GM19099 (cell line): ENCODE data around the gene MYOCD.

Experiments
- POLR2A ChIP-seq: IDR thresholded peaks from 3 replicates; pipeline ENCODE4 v1.6.1; 2011; ENCODE audit warnings: low read depth; ENCODE audit not compliant: insufficient read length; ENCODE audit errors: extremely low read depth

MYOCD gene, protein sequence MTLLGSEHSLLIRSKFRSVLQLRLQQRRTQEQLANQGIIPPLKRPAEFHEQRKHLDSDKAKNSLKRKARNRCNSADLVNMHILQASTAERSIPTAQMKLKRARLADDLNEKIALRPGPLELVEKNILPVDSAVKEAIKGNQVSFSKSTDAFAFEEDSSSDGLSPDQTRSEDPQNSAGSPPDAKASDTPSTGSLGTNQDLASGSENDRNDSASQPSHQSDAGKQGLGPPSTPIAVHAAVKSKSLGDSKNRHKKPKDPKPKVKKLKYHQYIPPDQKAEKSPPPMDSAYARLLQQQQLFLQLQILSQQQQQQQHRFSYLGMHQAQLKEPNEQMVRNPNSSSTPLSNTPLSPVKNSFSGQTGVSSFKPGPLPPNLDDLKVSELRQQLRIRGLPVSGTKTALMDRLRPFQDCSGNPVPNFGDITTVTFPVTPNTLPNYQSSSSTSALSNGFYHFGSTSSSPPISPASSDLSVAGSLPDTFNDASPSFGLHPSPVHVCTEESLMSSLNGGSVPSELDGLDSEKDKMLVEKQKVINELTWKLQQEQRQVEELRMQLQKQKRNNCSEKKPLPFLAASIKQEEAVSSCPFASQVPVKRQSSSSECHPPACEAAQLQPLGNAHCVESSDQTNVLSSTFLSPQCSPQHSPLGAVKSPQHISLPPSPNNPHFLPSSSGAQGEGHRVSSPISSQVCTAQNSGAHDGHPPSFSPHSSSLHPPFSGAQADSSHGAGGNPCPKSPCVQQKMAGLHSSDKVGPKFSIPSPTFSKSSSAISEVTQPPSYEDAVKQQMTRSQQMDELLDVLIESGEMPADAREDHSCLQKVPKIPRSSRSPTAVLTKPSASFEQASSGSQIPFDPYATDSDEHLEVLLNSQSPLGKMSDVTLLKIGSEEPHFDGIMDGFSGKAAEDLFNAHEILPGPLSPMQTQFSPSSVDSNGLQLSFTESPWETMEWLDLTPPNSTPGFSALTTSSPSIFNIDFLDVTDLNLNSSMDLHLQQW

DNA sequence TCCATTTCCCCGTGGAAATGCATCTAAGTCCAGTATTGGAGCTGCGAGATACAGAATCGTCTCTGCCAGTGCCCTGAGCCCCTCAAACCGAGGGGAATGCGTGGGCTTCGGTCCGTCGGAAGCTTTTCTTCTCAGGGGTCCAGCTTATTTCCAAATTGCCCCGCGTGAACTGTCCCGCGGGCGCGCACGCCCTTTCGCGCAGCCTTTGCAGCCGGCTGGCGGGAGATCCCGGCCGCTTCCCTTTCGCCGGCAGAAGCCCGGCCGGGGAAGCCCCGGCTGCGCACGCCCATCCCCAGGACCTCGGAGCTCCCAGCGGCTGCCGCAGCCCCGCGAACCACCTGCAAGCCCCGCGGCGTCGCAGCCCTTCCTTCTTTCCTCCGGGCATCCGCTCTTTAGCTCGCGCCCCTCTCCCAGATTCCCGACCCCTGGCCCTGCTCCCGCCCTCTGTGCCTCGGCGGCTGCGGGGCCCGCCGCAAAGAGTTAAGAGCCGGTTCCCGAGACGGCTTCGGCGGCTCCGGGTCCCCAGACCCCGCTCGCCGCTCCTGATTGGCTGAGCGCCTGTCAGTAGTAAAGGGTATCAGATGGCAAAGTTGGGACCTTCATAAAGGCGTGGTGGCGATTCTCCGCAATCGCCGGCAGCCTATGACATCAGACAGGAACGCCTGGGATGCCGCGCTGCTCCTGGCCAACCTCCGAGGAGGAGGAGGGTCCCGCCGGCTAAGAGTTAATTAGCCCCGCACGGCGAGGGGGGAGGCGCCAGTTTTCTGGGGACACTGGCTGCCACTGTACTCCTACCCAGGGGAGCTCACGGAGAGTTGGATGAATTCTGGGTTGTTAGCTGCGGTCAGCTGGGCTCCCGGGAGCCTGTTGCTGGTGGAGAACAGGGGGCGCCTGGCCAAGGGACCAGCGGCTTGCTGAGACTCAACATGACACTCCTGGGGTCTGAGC, at the start of gene MYOCD:
TSS of gene MYOCD (plus strand) at position 628 of the 948 bp plus-strand sequence. CDS start at position 927, 299 bp downstream.
- no peak for TF ChIP-seq POLR2A

DNA sequence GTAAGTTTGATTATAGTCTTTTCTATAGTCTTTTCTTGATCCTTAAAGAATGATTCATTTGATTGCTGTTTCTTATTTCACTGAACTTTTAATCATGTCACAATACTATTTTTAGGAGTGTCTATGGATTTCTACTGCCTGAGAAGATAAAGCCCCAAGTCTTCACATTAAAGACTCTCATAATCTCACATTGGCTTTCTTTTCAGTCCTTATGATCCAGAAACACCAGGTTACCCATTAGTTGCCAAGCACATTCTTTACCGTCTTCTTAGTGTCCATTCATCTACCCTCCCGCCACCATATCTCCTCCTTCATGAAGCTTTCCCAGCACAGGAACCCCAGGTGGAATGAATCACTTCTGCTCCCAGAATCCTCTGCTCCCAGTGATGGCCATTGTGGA, 49.5 kb upstream of the MYOCD start:
- TF ChIP-seq POLR2A, result no peak

DNA sequence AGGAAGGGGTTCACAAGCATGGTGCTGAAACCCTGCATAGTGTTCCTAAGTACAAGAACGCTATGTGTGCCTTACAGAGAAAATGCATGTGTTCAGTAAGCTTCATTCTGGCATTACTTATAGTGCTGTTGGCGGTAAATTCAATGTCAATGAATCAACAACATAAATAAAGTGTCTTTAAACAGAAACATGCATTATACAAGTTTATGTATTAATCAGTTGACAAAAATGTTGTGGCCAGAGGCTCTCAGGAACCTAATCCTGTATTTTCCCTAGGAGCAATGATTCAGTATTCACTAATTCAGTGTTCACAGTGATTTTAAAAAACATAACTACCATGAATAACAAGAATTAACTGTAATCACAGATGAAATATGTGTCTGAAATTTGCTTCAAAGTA, 47.1 kb upstream of the MYOCD start:
- TF ChIP-seq POLR2A, result no peak

DNA sequence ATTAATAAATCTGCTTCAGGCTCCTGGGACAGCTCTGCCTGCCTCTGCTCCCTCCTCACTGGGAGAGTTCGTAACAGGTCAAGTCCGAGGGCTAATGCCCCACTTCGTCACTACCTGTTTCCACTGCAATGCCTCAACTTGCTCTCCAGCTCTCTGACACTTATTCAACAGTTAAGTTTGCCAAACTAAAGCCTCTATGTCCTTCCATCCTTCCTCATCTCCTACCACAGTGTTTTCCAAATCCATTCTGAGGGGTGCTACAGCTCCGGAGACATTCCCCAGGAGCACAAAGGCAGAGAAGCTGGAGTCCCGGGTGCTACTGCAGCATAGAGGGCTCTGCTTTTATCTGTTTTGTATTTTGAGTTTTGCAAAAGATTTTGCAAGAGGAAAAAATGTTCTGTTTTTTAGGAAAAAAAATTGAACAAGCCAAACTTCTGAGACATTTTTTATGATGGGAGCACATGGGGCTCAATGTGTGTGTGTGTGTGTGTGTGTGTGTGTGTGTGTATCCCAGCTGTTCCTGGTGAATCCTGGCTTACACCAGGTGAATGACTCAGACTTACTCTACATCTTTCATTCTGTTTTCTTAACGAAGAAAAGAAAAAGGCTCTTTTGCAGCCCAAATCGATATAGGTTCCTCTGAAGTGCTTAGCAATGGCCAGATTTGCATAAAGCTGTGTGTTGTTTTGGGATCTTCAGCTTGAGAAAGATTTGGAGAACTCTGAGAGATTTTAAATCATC, 46.1 kb upstream of the MYOCD start:
- no peak for TF ChIP-seq POLR2A

DNA sequence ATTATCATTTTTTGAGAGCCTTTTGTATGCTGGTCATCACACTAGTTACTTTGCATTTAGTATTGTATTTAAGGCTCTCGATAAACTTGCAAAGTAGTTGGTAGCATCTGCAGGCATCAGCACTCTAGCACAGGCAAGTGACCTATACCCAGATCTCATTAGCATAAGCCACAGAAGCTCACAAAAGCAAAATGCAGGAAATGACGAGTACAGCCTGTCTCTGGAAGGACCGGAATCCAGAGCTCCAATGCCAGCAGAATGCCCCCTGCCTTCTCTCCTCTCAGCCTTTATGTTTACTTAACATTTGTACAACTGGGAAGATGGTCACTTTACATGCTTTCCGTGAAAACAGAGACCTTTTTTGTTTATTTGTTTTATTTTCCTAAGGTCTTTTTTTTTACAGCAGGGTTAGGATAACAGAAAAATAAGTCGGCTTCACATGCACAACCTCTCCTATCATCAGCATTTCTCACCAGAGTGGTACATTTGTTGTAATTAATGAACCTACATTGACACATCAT, 45.4 kb upstream of the MYOCD start:
- no peak for TF ChIP-seq POLR2A

DNA sequence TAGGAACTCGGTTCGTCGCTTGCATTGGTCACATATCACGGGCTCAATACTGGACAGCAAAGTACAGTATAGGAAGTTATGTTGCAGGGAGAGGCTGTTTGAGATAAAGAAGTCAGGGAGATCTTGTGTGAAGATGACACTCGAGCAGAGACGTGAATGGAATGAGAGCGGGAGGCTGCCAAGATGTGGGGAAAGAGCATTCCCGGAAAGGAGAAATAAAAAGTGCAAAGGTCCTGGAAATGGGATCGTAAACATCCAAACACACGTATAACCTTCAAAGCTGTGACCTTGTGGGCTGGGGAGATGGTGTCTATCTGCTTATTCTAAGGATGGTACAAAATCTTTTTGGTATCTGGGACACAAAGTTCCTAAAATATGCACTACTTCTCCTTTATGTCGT, 43.0 kb upstream of the MYOCD start:
- no peak for TF ChIP-seq POLR2A

DNA sequence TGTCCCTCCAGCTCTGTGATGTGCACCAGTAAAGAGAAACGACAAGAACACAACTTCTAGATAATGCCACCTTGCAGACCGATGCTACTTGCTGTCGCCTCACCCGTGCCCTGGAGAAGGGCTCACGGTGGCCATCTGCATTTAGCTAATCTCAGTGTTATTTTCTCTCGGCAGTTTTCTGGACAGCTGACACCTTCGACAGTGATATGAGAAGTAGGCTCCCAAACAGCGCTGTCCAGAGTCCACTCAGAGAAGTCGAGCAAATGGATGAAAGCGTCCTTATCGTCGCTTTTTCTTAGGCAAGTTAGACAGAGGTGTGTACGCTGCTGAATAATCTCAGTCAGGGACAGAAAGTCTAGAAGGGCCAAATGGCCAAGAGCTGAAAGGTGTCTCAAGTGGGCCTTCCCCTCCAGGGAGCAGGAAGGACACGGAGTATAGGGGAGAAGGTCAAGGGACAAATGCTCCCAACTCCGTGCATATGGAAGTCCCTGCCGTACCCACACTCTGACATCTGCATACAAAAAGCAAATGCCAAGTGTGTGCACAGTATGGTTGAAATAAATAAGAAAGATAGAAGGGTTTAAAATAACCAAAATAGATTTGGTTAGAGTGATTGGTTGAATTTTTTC, 42.4 kb upstream of the MYOCD start:
- no peak for TF ChIP-seq POLR2A

DNA sequence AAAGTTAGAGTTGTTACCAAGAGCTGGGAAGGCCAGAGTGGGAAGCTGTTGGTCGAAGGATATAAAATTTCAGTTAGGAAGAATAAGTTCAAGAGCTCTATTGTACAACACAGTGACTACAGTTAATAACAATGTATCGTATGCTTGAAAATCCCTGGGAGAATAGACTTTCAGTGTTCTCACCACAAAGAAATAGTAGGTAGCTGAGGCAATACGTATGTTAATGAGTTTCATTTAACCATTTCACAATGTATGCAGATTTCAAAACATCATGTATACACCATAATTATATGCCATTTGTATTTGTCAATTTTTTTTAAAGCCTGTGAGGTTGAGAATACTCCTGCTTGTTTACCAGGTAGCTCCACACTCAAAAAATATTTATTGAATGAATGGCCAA, 41.5 kb upstream of the MYOCD start:
- TF ChIP-seq POLR2A, result no peak

DNA sequence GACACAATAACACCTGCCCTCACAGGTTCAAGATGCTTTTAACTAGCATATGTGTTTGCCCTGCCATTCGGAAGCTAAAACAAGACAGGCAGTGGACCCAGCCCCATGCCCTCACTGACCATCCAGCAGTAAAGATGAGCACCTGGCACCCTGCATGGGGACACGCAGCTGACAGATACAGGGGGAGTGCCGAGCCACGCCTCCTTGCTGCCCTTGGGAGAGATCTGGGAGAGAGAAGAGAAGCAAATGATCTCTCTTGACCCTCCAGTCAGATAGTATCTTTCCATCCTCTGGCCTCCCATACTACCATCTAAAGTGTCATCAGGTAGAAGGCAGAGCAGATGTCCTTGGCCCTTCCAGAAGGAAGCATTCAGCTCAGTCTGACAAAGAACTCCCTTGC, 40.6 kb upstream of the MYOCD start:
- no peak for TF ChIP-seq POLR2A

DNA sequence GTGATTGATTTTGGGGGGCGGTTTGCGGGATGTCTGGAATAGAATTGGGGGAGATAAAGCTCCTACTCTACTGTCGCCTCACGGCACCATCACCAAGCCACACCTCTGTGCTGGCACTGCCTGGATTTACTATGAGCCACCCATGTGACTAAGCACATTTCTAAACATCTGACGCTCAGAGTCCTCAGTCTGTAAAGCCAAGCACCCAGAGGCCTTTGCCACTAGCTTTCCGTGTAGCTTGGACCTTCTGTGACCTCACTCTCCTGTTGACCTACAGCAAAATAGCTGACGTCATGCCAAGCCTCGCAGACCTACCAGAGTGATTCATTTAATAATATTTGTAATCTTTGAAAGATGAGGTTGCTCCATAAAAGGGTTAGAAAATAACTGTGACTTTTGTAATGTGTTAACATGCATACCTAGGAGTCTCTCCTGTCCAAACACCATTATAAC, 38.5 kb upstream of the MYOCD start:
- TF ChIP-seq POLR2A, result no peak

DNA sequence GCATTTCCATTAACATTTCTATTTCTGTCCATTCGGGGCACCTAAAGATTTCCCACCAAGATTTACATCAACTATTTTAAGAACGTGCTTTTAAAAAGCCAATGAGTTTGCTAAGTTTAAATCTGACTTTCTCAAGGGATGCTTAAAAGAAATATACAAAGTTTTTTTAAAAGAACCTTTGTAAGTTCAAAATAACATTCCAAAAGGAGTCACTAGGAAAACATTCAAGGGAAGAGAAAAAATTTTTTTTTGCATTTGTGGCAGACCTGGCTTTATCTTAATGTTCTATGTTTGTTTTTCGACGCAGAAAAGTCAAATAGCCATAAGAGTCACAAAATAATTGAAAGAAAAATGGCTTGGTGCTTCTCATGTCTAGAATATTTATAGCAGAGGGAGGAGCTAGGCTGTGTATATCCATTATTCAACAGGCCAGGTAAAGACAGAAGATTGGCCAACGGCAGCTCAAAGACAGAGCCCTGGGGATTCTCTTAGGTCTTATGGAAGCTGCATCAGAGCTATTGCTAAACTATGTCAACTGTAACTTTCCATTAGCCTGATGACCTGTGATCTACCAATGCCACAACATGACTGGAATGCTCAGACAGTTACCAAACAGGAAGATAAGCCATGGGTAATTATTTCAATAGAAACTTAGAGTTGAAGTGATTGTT, 37.8 kb upstream of the MYOCD start:
- no peak for TF ChIP-seq POLR2A

DNA sequence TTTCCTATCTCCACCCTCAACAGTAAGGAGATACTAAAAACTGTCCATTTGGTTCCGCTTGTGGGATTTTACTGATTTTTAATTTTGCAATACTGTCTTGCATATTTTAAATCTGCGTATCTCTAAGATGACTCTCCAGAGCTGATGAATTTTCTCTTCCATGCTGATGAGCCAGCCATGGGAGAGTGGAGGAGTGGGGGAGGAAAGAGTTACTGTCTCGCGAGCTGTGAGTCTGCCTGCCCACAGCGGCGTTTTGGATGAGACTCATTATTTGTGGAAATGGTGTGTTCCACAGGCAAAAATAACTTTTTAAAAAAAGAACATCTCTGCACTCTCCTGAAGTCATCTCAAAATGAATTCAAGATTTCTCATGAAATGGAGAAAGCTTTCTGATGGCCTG, 34.6 kb upstream of the MYOCD start:
- TF ChIP-seq POLR2A, result no peak

DNA sequence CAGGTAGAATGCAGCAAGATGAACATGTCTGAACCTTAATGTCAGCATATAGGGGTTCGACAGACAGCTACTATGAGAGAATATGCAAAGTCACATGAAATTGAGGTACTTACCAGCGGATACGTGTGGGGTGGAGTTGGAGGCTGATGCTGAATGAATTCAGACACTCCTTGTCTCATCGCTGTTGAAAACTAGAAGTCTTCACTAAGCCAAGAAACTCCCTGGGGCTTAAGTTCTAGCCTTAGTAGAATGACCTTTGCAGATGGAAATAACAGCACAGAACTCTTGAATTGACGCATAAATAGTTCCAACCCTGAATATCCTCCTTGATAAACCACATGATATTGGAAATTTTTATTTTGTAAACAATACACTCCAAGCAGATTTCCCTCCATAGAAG, 32.9 kb upstream of the MYOCD start:
- TF ChIP-seq POLR2A, result no peak
